ENCODE data around the gene CCT5.
"Not testable (repeated sequence)": the region's sequence is repeated elsewhere in the genome, so short reads cannot be mapped to it uniquely, and the experiment has no call there.

Gene CCT5

DNA sequence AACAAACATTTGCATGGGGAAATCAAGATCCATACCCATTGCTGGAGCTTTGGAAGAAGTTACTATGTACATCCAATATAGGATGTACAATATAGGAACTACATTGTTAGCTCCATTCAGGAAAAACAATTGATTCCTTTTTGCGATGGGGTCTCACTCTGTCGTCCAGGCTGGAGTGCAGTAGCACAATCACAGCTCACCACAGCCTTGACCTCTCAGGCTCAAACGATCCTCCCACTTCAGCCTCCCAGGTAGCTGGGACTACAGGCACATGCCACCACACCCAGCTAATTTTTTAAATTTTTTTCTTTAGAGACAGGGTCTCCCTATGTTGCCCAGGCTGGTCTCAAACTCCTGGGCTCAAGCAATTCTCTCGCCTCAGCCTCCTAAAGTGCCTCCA, 2.9 kb upstream of the CCT5 start:
- DNase-seq, result not testable (repeated sequence)

DNA sequence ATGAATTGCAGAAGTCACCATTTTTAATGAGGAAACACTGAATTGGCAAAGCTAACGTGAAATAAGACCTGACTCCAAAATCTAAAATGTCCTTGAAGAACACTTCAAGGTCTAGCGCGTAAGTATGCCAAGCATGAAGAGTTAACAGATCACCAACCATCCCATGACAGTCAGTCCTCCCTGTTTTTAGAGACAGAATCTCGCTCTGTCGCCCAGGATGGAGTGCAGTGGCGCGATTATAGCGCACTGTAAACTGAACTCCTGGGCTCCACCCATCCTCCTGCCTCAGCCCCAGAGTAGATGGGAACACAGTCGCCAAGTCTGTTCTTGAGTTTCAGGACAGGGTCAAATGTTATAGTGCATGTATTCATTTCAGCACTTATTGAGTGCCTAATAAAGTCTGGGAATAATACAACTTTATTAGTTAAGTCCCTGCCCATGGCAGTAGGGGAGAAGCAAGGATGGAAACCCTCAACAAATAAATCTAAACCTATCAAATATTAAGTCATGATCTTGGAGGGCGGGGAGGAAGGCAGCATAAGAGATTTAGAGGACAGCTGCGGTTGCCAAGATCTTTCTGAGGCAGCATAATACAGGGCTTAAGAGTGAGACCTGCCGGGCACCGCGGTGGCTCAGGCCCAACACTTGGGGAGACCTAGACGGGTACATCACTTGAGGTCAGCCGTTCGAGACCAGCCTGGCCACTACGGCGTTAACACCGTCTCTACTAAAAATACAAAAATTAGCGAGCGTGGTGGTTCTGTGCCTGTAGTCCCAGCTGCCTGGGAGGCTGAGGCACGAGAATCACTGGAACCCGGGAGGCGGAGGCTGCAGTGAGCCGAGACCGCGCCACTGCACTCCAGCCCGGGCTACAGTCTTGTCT, 1.5 kb upstream of the CCT5 start:
- DNase-seq, result peak; percentile 47

DNA sequence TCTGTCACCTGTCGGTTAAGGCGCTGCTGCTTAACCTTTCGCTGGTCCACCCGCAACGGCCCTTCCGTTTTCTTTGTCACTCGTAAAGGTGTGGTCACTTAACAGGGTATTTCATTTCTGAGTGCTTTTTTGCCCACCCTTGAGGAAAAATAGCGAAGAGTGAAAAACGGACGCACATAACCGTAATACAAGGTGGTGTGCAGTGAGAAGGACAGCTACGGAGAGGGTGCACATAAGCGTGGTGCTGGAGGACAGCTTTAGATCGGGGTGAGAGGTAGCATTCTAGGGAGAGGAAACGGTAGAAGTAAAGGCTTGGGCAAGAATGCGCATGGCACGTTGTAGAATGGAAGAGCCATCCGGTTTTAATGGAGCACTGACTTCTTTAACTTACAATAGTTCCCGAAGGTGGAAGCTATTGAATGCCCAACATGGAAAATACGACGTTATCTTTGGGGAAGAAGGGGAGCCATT, 761 bp downstream of the CCT5 start:
- DNase-seq, result no peak

DNA sequence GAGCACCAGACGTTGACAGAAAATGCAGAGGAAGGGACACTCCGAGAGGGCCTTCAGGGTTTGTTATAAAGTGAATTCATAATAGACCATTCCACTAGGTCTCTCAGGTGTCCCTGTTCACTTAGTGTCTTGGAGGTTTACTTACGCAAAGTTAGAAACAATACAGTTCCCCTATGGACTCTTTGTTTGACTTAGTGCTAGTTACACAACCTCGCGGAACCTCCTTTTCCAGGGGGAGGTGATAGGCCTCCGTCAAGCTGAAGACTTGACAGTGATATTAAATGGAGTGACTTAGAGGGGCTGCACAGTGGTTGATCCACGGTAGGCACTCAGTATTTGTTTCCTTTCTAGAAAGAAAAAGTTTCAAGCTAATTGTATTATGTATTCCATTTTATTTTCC, 1.3 kb downstream of the CCT5 start:
- DNase-seq, result no peak

DNA sequence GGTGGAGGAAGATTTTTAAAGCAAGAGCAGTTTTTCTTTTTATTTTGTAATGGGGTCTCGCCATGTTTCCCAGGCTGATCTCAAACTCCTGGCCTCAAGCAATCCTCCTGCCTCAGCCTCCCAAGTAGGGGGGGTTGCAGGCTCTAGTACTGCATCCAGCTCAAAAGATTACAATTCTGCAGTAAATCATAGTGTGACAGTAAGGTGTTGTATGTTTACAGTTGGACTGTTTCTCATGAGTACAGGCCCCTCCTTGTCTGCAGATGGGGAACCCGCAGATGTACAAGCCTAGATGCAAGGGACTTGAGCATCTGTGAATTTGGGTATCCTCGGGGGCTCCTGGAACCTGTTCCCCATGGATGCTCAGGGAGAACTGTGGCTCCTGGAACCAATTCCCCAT, 3.3 kb downstream of the CCT5 start:
- DNase-seq, result no peak

DNA sequence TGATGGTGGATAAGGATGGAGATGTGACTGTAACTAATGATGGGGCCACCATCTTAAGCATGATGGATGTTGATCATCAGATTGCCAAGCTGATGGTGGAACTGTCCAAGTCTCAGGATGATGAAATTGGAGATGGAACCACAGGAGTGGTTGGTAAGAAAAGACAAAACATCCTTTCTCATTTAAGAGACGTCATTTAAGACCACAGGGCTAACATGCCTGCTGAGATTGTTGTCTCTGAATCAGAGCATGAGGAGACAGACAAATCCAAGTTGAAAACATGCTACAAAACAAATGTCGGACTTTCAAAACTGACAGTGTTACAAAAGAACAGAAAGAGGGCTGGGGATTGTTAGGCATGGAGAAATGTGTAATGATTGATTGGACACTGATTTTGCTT, 4.6 kb downstream of the CCT5 start:
- DNase-seq, result no peak

DNA sequence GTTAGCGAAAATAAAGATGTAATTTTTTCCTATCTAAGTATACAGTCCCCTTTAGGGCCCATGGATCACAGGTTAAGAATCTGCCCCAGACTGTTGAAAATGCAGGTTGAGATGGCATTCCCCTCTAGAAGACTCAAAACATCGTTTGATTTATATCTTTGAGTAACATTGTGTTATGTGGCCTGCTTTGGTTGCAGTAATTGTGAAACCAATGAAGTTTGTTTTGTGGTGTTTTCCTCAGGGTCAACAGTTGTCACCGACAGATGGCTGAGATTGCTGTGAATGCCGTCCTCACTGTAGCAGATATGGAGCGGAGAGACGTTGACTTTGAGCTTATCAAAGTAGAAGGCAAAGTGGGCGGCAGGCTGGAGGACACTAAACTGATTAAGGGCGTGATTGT, 7.8 kb downstream of the CCT5 start:
- DNase-seq, result no peak

DNA sequence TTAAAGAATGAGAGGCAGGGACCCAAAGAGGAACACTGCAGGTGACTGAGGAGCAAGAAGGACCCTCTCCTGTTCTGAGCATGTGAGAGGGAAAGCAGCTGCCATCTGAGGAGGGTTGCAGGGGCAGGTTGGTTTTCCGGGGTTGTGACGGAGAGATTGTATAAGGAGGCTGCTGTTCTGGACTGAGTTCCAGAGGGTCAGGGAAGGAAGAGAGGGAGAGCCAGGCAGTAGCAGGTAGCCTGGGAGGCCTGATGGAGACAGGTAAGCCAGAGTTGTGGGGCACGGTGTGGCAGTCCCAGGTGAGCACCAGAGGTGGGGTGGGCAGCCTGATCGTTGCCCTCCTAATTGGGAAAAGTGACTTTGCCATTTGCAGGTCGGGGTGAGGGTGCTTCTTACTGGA, 9.8 kb downstream of the CCT5 start:
- no peak for DNase-seq

DNA sequence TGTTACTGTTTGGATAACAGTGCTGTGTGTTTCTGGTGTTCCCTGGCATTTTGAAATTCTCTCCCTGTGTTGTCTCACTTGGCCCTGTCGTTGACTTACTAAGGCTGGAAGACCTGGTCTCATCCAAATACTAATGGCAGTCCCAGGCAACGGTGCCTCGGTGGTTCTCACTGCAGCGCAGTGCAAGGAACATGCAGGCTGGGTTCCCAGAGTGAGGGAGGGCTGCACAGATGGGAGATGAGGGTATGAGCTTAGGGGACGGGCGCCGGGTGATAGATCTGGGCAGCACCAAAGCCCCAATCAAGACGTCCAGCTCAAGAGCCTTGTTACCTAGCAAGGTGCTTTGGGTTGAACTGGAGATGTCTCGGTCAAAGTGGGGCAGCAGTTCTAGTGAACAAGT, 11.0 kb downstream of the CCT5 start:
- DNase-seq, result no peak

DNA sequence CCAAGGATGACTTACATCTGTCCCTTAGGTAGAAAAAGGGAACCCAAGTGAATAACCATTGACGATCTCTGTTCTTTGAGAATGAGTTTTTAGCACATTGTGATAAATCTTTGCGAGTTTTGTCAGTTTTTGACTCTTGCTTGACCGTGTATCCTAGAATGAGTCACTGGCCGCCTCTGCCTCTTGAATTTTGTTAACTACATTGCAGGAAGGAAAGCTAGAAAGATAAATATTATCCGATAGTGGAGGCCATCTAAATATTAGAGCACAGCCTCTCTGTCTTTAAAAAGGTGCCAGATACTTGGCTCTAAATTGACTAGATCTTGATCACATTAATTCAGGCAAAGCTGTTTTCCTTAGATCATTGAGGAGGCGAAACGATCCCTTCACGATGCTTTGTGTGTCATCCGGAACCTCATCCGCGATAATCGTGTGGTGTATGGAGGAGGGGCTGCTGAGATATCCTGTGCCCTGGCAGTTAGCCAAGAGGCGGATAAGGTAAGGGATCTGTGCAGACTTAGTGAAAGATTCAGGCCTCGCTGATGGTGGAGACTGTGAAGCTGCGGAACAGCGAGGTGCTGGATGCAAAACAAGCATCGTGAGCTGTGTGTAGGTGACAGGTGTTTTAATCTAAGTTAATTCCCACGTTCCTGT, 12.2 kb downstream of the CCT5 start:
- no peak for DNase-seq

DNA sequence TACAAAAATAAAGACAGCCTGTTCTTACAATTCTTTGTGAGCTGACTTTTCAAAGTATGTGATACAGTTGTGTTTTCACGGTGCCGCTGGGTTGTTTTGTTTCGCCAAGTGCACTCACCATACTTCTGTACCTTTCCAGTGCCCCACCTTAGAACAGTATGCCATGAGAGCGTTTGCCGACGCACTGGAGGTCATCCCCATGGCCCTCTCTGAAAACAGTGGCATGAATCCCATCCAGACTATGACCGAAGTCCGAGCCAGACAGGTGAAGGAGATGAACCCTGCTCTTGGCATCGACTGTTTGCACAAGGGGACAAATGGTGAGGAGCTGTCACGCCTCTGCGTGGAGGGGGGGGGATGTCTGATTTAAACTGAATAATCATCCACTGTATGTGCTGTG, 12.9 kb downstream of the CCT5 start:
- no peak for DNase-seq

DNA sequence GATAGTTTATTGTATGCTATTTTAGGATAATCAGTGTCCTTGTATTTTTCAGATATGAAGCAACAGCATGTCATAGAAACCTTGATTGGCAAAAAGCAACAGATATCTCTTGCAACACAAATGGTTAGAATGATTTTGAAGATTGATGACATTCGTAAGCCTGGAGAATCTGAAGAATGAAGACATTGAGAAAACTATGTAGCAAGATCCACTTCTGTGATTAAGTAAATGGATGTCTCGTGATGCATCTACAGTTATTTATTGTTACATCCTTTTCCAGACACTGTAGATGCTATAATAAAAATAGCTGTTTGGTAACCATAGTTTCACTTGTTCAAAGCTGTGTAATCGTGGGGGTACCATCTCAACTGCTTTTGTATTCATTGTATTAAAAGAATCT, 14.5 kb downstream of the CCT5 start:
- DNase-seq, result no peak

DNA sequence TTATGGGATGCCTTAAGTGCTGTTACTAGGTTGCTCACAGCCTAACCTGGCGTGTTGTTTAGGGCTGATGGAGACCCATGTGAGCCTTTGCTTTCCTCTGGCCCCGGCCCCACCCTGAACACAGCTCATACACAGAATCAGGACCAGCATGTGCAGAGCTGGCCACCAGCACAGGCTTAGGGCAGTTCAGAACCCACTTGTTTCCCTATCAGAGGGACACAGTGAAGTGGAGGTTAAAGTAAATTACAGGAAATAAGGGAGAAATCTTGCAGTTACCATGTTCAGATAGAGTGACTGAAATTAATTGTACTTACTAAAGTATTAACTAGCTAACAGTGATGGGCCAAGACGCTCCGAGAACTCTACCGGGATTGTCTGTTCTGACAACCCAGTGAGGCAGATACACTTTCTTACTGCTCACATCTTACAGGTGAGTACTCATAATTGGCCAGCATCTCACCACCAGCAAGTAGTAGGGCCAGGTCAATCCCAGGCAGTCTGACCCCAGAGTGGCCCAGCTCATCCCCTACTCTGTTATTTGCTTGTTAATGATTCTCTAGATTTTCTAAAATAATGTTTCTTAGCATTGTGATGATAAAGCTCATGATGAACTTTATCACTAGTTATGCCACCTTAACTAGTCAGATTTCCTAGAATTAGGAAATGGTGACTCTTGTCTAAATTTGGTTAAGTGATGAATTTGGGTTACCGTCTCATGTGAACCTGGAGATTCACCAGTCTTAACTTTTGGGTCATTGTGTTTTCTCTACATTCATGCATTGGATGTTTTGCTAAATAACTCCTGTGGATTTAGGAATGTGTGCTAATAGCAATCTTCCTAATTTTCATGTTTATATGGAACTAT, 15.4 kb downstream of the CCT5 start:
- DNase-seq, result no peak

DNA sequence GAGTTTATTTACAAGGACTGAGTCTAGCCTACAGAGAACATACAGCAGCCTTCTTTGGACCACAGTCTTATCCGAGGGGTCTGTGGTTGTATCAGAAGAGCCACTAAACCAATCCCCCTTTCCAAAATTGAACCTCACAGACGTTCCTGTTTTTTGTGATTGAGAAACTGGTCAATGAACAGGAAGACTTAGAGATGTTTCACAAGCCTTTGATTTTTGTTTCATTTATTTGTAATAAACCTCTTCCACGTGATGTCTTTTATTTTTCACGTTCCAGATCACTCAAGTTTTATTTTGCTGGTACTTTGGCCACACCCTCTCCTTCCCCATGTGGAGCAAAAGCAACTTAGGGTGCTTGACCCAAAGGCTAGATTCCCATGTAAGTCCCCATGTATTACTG, 16.1 kb downstream of the CCT5 start:
- DNase-seq, result no peak

DNA sequence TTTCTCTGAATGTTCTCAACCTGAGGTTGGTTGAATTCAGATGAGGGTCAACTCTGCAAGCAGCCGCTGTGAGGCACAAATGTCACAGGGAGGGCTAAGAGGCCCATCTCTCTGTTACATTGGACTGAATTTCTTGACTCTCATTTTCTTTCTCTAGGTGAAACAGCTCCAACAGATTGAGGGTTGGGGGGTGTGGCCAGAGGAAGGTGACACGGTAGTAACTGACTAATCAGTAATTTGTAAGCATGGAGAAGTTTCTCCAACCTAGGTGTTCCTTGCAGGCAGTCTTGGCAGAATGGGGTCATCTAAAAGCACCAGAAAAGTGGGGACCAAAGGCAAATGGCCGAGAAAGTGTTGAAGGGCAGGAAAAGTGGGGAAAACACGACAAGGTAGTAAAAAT, 16.8 kb downstream of the CCT5 start:
- DNase-seq, result no peak

DNA sequence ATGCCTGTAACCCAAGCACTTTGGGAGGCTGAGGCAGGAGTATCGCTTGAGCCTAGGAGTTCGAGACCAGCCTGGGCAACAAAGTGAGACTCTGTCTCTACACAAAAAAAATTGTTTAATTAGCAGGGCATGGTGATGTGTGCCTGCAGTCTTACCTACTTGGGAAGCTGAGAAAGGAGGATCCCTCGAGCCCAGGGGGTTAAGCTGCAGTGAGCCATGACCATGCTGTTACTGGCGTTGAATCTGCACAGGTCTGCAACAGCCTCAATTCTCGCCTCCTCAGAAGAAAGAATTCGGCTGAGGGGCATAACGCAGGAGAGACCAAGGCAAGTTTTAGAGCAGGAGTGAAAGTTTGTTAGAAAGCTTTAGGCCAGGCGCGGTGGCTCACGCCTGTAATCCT, 18.0 kb downstream of the CCT5 start:
- DNase-seq, result no peak

DNA sequence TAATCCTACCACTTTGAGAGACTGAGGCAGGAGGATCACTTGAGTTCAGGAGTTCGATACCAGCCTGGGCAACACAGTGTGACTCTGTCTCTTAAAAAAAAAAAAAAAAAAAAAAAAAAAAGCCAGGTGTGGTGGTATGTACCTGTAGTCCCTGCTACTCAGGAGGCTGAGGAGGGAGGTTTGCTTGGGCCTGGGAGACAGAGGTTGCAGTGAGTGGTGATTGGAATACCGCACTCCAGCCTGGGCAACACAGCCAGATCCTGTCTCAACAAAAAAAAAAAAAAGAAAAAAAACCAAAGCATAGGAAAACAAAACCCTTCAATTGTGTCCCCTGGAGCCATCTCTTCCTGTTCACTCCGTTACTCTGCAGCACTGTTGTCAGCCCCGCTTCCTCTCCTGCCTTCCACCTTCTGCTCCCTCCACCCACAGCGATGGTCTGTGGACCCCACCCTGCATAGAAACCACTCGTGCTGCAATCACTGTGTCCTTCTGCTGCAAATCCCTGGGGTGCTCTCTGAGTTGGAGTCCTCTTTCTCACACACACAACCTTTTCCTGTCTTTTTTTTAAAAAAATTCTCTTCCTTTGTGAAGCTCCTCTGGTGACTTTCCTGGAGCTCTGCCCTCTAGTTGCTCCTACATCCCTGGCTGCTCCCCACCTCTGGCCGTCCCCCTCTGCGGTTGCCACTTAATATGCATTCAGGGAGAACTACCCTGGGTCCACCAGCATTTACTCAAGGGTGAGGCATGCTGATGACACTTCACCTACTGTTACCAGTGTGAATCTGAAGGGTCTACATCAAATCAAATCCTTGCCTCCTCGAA, 22.2 kb downstream of the CCT5 start:
- no peak for DNase-seq

DNA sequence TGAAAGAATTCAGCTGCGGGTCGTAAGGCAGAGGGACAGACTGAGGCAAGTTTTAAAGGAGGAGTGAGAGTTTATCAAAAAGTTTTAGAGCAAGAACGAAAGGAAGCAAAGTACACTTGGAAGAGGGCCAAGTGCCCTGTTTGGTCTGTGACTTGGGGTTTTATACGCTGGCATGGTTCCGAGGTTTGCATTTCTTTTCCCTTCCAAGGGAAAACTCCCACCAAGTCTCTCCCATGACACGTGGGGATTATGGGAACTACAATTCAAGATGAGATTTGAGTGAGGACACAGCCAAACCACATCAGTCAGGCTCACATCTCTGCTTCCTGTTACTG, 22.8 kb downstream of the CCT5 start:
- DNase-seq, result not testable (repeated sequence)

DNA sequence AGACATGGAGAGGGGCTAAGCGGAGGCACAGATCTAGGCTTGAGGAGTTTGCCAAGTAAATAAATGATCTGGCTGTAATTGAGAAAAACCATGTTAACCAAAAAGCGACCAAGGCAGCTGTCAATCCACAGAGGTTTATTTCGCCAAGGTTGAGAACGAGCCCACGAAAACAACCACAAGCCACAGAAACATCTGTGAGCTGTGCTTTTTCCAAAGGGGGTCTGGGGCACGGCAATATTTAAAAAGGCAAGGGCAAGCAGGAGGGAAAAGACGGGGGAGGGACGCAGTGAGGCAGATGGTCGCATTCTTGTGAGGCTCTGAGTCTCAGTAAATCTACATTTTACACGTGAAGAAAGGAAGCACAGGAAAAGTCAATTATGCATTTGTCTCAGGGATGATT, 25.4 kb downstream of the CCT5 start:
- DNase-seq, result no peak

DNA sequence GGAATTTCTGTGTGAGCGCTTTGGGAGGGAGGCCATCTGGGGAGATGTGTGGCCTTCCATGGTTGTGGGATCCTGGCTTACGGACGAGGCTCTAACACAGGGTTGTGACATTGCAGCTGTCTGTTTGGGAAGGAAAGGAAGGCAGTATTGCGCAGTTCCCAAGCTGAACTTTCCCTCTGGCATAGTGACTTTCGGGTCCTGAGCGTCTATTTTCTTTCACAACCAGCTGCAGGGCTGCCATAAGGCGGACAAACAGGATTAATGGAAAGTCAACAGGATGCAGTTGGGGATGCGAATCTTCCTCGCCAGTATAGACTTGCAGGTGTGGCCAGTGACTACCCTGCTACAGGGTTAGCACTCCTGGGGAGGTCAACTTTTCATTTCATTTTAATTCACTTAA, 25.9 kb downstream of the CCT5 start:
- no peak for DNase-seq

DNA sequence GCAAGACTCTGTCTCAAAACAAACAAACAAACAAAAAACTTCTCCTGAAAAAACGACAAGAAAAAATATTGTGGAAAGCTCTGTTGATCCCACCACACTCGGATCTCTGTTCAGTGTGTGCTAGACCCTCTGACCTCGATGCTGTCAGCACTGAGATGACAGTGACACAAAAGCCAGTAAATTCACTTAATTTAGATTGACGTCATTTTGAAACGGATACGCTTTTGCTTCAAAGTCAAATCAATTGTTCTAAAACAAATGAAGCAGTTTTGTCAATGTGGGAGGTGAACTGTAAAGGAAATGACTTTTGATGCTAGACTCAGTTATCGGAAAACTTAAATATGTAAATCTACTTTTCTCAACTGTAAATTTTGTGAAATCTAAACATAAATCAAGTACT, 26.6 kb downstream of the CCT5 start:
- no peak for DNase-seq

DNA sequence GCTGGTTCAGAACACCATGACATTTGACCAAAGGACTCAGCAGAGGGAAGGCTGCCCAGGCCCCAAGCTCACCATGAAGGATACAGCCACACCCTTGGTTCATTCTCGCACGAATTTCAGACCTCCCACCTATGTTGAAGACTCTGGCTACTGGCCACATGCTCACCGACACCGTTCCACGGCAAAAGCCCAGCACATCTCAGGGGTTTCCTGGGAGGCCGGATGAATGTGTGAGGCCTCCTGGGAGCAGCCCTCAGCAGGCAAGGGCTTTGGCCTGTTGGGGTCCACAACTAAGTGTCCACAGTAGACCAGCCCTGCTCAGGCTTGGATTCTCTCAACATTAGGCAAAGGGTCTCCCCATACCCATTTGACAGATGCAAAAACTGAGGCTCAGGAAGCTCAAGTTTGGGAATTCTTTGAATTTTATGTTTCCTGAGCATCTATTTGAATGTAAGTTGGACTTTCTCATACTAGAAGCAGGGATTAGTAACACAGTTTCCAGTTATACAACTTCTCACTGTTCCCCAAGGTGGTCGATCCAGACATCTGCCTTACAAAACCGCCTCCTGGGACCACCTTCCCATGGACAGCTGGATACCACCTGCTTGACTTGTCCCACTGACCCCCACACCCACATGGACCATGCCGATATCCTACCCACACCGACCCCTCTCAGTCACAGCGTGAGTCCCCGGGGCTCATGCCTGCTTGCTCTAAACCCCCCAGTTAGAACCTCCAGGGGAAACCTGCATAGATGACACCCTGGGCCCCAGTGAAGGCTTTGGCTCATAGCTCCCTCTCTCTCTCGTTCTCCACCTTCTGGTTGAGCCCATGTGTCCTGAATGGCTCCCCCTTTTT, 27.9 kb downstream of the CCT5 start:
- DNase-seq, result no peak

Measured in DMS79 treated with DMSO at 0.1 percent for 48 hours (cell line).